ENCODE results near the gene LIPG. TPM values are rescaled to one million over a fixed set of nuclear protein-coding genes. Genes with fewer than 3 reads are reported as not detected.

The LIPG gene
- total RNA-seq, 4 donors from 2014 or later = 0.24 to 6.4 (median 1.9) TPM

DNA sequence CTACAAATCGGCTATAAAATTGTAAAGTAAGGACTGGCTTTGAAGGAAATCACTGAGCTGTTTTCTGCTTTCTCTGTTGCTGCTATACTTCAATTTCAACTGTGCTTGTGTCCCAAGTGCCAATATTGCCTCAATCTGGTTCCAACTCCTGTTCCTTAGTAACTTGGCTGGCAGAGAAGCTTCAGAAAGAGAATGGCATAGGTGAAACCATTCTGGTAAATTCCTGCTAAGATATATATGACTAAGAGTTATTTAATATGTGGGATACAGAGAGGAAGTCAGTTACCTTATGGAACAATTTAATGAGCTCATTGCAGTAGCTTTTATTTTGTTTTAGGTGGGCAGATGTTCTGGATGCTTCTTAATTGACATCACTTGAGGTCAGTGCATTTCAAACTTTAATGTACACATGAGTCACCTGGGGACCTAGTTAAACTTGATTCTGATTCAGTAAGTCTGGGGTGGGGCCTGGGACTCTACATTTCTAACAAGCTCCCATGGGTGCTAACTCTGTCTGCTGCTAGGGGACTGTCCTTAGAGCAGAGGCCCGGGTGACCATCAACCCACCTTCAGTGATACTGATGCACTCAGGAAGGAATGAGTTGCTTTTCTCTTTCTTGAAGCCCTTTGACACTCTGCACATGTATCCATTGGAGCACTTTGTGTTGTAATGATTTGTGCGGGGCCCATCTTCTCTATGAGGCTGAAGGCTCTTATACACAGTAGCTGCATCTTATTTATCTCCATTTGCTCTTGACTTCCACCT is 47.6 kb downstream of the LIPG start:
- no peaks in the 10 kb centered on the region for H3K9me3 ChIP-seq
- in situ Hi-C loops (cut with MboI; ENCODE audit: low sequenced_read_pairs in 4 of 4) (no loop called here), intact Hi-C loops (cut with DNase I; ENCODE audit: low total_unique reads) (no loop called here)
- H3K4me1 ChIP-seq = no peaks in the 10 kb centered on the region
- H3K27ac ChIP-seq = no peak overlapping the region
- no peak for TF ChIP-seq POLR2A (IDR thresholded peaks at IDR 0.05)
- TF ChIP-seq, protein P1, sequence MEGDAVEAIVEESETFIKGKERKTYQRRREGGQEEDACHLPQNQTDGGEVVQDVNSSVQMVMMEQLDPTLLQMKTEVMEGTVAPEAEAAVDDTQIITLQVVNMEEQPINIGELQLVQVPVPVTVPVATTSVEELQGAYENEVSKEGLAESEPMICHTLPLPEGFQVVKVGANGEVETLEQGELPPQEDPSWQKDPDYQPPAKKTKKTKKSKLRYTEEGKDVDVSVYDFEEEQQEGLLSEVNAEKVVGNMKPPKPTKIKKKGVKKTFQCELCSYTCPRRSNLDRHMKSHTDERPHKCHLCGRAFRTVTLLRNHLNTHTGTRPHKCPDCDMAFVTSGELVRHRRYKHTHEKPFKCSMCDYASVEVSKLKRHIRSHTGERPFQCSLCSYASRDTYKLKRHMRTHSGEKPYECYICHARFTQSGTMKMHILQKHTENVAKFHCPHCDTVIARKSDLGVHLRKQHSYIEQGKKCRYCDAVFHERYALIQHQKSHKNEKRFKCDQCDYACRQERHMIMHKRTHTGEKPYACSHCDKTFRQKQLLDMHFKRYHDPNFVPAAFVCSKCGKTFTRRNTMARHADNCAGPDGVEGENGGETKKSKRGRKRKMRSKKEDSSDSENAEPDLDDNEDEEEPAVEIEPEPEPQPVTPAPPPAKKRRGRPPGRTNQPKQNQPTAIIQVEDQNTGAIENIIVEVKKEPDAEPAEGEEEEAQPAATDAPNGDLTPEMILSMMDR (IDR thresholded peaks at IDR 0.05 in 4 of 5, conservative IDR thresholded peaks at IDR 0.05 in 1 of 5) = no peak
- no peak overlapping the region for H3K4me3 ChIP-seq
- ATAC-seq (no peak), DNase-seq (no peak)
- H3K27me3 ChIP-seq = no peaks in the 10 kb centered on the region
- H3K36me3 ChIP-seq = no peaks in the 10 kb centered on the region

DNA sequence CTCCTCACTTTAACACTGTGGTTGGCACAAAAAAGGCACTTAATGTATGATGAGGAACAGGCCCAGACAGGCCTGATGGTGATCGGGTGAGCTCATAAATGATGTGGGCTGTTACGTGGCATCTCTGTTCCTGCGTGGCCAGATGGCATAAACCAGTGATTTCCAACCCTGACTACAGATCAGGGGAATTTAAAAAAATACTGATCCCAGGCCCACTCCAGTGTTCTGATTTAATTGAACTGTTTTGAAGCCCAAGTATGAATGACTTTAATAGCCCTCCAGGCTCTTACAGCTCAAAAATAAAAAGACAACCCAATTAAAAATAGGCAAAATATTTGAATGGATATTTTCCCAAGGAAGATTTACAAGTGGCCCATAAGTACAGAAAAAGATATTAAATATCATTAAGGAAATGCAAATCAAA is 48.2 kb downstream of the LIPG start:
- Histone ChIP-seq H3K36me3 (no peaks in the 10 kb centered on the region), H3K27me3 (no peaks in the 10 kb centered on the region), H3K4me3 (no peak overlapping the region), H3K4me1 (no peaks in the 10 kb centered on the region), H3K27ac (no peak overlapping the region), H3K9me3 (no peaks in the 10 kb centered on the region)
- no peak for ATAC-seq
- no peak for DNase-seq
- in situ Hi-C loops (cut with MboI; ENCODE audit: low sequenced_read_pairs in 4 of 4) (no loop called here), intact Hi-C loops (cut with DNase I; ENCODE audit: low total_unique reads) (no loop called here)
- no peak for TF ChIP-seq POLR2A (IDR thresholded peaks at IDR 0.05)
- TF ChIP-seq, protein P1 (IDR thresholded peaks at IDR 0.05 in 4 of 5, conservative IDR thresholded peaks at IDR 0.05 in 1 of 5) = no peak

DNA sequence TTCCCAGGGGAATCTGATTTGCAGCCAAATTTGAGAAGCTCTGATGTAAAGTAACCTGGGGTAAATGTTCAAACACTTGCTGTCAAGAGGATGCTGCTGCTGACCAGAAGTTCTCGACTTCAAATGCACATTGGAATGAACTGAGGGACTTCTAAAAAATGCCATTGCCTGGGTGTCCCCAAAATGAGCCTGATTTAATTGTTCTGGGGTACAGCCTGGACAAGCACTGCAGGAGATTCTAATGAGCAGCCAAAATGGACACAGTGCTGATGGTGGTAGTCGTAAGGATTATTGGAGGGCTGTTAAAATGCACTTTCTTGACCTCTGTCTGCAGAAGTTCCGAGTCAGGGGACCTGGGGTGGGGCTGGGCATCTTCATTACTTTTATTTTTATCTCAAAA is 49.5 kb downstream of the LIPG start:
- TF ChIP-seq, protein P1 (IDR thresholded peaks at IDR 0.05 in 4 of 5, conservative IDR thresholded peaks at IDR 0.05 in 1 of 5) = no peak
- no peak for TF ChIP-seq POLR2A (IDR thresholded peaks at IDR 0.05)
- no peaks in the 10 kb centered on the region for H3K27me3 ChIP-seq
- H3K4me3 ChIP-seq = no peak overlapping the region
- intact Hi-C loops (cut with DNase I; ENCODE audit: low total_unique reads) (no loop called here), in situ Hi-C loops (cut with MboI; ENCODE audit: low sequenced_read_pairs in 4 of 4) (no loop called here)
- no peaks in the 10 kb centered on the region for H3K4me1 ChIP-seq
- H3K36me3 ChIP-seq = no peaks in the 10 kb centered on the region
- ATAC-seq (no peak), DNase-seq (no peak)
- H3K27ac ChIP-seq = no peak overlapping the region
- no peaks in the 10 kb centered on the region for H3K9me3 ChIP-seq

DNA sequence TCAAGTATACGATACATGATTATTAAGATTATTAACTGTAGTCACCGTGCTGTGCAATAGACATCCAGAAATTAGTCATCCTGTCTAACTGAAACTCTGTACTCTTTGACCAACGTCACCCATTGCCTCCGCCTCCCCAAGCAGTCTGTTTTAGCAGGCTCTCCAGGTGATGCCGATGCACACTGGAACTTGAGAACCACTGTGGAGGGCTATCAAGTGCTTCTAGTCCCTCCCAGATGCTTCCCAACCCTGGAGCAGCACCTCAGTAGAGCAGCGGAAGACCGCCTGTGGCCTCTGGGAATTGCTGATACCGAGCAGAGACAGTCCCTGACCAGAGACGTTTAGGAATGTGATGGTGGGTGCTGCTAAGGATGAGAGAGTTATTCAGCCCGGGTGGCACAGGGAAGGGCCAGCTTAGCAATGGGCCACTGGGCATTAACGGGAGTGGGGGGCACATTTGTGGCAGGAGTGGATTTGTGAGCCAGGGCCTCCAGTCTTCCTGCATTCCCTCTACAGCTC is 50.7 kb downstream of the LIPG start:
- Histone ChIP-seq H3K4me3 (no peak overlapping the region), H3K36me3 (no peaks in the 10 kb centered on the region), H3K9me3 (no peaks in the 10 kb centered on the region), H3K27me3 (no peaks in the 10 kb centered on the region), H3K27ac (no peak overlapping the region), H3K4me1 (no peaks in the 10 kb centered on the region)
- TF ChIP-seq POLR2A (IDR thresholded peaks at IDR 0.05) = no peak
- TF ChIP-seq, protein P1 (IDR thresholded peaks at IDR 0.05 in 4 of 5, conservative IDR thresholded peaks at IDR 0.05 in 1 of 5) = no peak
- DNase-seq (no peak), ATAC-seq (no peak)
- in situ Hi-C loops (cut with MboI; ENCODE audit: low sequenced_read_pairs in 4 of 4) = no loop called here
- intact Hi-C loops (cut with DNase I; ENCODE audit: low total_unique reads) = no loop called here
